NCI-H1417 treated with DMSO at 0.1 percent for 48 hours (cell line): Measurements from ENCODE around the gene ESF1.
"Not testable (repeated sequence)": the region's sequence is repeated elsewhere in the genome, so short reads cannot be mapped to it uniquely, and the experiment has no call there.

Source experiments
- DNase-seq: peaks from one replicate; lab custom pipeline; 2025; lab: John Stamatoyannopoulos, UW

ESF1 gene

GRCh38 chr20:13788167-13788834, 3.6 kb upstream of the ESF1 start:
- no peak for DNase-seq

GRCh38 chr20:13786143-13786828, 1.6 kb upstream of the ESF1 start:
- no peak for DNase-seq

- DNase-seq = no peak
These were observed 337 bp downstream of the ESF1 start for GRCh38 chr20:13784271-13784892.

GRCh38 chr20:13783528-13783927, 1.2 kb downstream of the ESF1 start:
- no peak for DNase-seq

- DNase-seq = no peak
These were observed 5.9 kb downstream of the ESF1 start for GRCh38 chr20:13778827-13779226.

- no peak for DNase-seq
These were observed 7.5 kb downstream of the ESF1 start for GRCh38 chr20:13777171-13777601.

GRCh38 chr20:13775867-13776266, 8.9 kb downstream of the ESF1 start:
- no peak for DNase-seq

GRCh38 chr20:13772529-13772928, 12.2 kb downstream of the ESF1 start:
- DNase-seq = no peak

GRCh38 chr20:13771853-13772453, 12.8 kb downstream of the ESF1 start:
- peak; percentile 48 for DNase-seq

- no peak for DNase-seq
These were observed 14.6 kb downstream of the ESF1 start for GRCh38 chr20:13770141-13770540.

- DNase-seq = no peak
These were observed 18.8 kb downstream of the ESF1 start for GRCh38 chr20:13765868-13766416.

GRCh38 chr20:13765299-13765698, 19.4 kb downstream of the ESF1 start:
- DNase-seq = no peak

- not testable (repeated sequence) for DNase-seq
These were observed 24.2 kb downstream of the ESF1 start for GRCh38 chr20:13760451-13760946.

- no peak for DNase-seq
These were observed 25.8 kb downstream of the ESF1 start for GRCh38 chr20:13758884-13759283.

- no peak for DNase-seq
These were observed 28.2 kb downstream of the ESF1 start for GRCh38 chr20:13756551-13756950.

GRCh38 chr20:13755809-13756208, 28.9 kb downstream of the ESF1 start:
- no peak for DNase-seq

- DNase-seq = no peak
These were observed 31.2 kb downstream of the ESF1 start for GRCh38 chr20:13753436-13754036.

- DNase-seq = no peak
These were observed 34.9 kb downstream of the ESF1 start for GRCh38 chr20:13749811-13750210.

GRCh38 chr20:13745784-13746183, 38.9 kb downstream of the ESF1 start:
- DNase-seq = no peak

GRCh38 chr20:13744352-13744751, 40.4 kb downstream of the ESF1 start:
- no peak for DNase-seq

GRCh38 chr20:13741879-13742278, 42.8 kb downstream of the ESF1 start:
- DNase-seq = no peak
